SJCRH30 (cell line): Measurements from ENCODE around the gene MED23. TPM values are rescaled to one million over a fixed set of nuclear protein-coding genes. Genes with fewer than 3 reads are reported as not detected.
"Not testable (repeated sequence)": the region's sequence is repeated elsewhere in the genome, so short reads cannot be mapped to it uniquely, and the experiment has no call there.

Experiments used
- DNase-seq, 2 experiments: peaks; one replicate each; pipeline ENCODE4 v3.0.0-alpha.2; 2015 to 2020
- H3K27ac ChIP-seq: fragments of 250-450 bp; sonication (Bioruptor Pico); 2 replicates; pipeline ENCODE4 v1.5.1; 2020; ENCODE audit warnings: mild to moderate bottlenecking, moderate library complexity
- H3K27me3 ChIP-seq: fragments of 250-450 bp; sonication (Bioruptor Pico); 2 replicates; pipeline ENCODE4 v1.5.1; 2020; ENCODE audit warnings: mild to moderate bottlenecking, moderate library complexity
- H3K36me3 ChIP-seq: fragments of 250-450 bp; sonication (Bioruptor Pico); 2 replicates; pipeline ENCODE4 v1.5.1; 2020; ENCODE audit warnings: mild to moderate bottlenecking, moderate library complexity
- H3K4me1 ChIP-seq: fragments of 250-450 bp; sonication (Bioruptor Pico); 2 replicates; pipeline ENCODE4 v1.5.1; 2020; ENCODE audit warnings: mild to moderate bottlenecking, moderate library complexity
- H3K4me3 ChIP-seq: fragments of 250-450 bp; sonication (Bioruptor Pico); 2 replicates; pipeline ENCODE4 v1.5.1; 2020; ENCODE audit warnings: mild to moderate bottlenecking, moderate library complexity
- H3K9me3 ChIP-seq: fragments of 250-450 bp; sonication (Bioruptor Pico); replicated peaks from 2 replicates; pipeline ENCODE4 v1.5.1; 2020; ENCODE audit warnings: mild to moderate bottlenecking, moderate library complexity
- total RNA-seq: library from RNA; depleted of rRNA; stranded (reverse); fragments of >200 nt; shearing (Covaris generic); gene quantifications from 2 replicates; pipeline ENCODE4 v1.2.3, GENCODE V29; 2014; rRNA removed

The MED23 gene
- total RNA-seq, 1 experiment from 2014 or later, result 35.2 TPM

DNA sequence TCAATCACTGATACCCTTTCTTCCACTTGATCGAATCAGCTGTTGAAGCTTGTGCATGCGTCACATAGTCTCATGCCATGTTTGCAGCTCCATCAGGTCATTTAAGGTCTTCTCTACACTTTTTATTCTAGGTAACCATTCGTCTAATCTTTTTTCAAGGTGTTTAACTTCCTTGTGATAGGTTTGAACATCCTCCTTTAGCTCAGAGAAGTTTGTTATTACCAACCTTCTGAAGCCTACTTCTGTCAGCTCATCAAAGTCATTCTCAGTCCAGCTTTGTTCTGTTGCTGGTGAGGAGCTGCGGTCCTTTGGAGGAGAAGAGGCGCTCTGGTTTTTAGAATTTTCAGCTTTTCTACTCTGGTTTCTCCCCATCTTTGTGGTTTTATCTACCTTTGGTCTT lies 97.1 kb downstream of the MED23 start:
- H3K27ac ChIP-seq, H3K36me3 ChIP-seq, DNase-seq, H3K9me3 ChIP-seq, H3K4me1 ChIP-seq, H3K4me3 ChIP-seq, H3K27me3 ChIP-seq: not testable (repeated sequence)

GRCh38 chr6:131524695-131525336 lies 103.2 kb downstream of the MED23 start:
- Histone ChIP-seq H3K4me3 (no peak overlapping the region), H3K9me3 (no peaks in the 10 kb centered on the region), H3K27ac (no peak overlapping the region), H3K36me3 (no peaks in the 10 kb centered on the region), H3K4me1 (no peaks in the 10 kb centered on the region), H3K27me3 (no peaks in the 10 kb centered on the region)
- no peak for DNase-seq

DNA sequence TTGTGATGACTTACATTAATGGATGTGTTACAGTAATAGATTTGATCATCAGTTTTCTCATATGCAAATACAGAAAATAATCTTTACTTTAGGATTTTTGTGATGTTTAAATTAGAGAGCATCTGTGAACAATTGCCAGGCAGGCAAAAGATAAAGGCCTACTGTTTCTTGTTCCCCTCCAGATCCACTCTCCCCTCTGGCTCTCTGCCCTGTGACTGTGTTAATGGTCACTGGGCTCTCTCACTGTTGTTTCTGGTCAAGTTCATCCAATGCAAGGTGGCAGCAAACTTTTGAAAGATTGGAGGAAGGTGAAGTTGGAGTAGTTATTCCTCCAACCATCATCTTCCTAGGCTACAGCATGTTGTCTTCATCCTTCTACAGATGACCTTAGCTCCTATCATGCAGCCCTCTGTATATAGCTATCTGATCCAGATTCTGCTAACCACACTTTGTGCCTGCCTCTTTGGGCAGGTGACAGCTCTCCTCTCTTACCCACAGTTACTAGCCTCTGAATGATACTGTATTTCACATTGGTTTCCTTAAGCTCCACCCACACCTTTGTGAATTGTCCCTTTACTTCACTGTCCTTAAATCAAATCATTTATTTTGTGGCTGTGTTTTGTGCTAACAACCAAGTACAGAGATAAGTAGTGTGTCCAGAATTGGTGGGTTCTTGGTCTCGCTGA lies 103.9 kb downstream of the MED23 start:
- no peak for DNase-seq
- H3K27me3 ChIP-seq, result no peaks in the 10 kb centered on the region

More for the DNA sequence above, 103.9 kb downstream of the MED23 start:
- Histone ChIP-seq H3K4me1 (no peaks in the 10 kb centered on the region), H3K36me3 (no peaks in the 10 kb centered on the region), H3K9me3 (no peaks in the 10 kb centered on the region), H3K4me3 (no peak overlapping the region), H3K27ac (no peak overlapping the region)

Other genes with a start within 250 kb of the MED23 start
- gene ARG1, start 55.0 kb downstream of the MED23 start, total RNA-seq, result not detected in 2 replicates
- gene ENPP3, start 9.1 kb upstream of the MED23 start, total RNA-seq, result 0.05 and 1.1 TPM in 2 replicates
- gene OR2A4, start 73.2 kb upstream of the MED23 start, total RNA-seq, result not detected in 2 replicates
- not detected in 2 replicates for gene CTAGE9, start 82.8 kb upstream of the MED23 start, total RNA-seq
- 30.4 and 34.0 TPM in 2 replicates for gene ENPP1, start 179.8 kb upstream of the MED23 start, total RNA-seq